HepG2 (cell line): ENCODE results near the gene CATSPERE. TPM values are rescaled to one million over a fixed set of nuclear protein-coding genes. Genes with fewer than 3 reads are reported as not detected.

ENCODE experiments used
- ATAC-seq: fragments of 200-7000 bp; cut with Tn5 transposase; 3 replicates; pipeline ENCODE4 v1.9.1; 2020; ENCODE audit warnings: mild to moderate bottlenecking, moderate library complexity
- BruUV-seq: library from RNA; stranded (reverse); fragments of 400-500 nt; replicated peaks from 2 replicates; lab custom pipeline; 2021; lab: Mats Ljungman, UMichigan
- CTCF ChIA-PET: fragments of 300-600 bp; formaldehyde crosslinking; extraction: SDS; loops from one replicate; lab custom pipeline; 2021; ENCODE audit warnings: low total read pairs, inconsistent platforms, low intra/inter-chr PET ratio; lab: Yijun Ruan, JAX
- POLR2A ChIA-PET: fragments of 350-600 bp; sonication (Branson Sonifier 250); formaldehyde crosslinking; loops from one replicate; lab custom pipeline; 2020; ENCODE audit warnings: antibody characterized with exemption, inconsistent platforms; lab: Yijun Ruan, JAX
- DNase-seq: peaks from one replicate; pipeline ENCODE4 v3.0.0-alpha.2; 2015; ENCODE audit warnings: low spot score
- FAIRE-seq: peaks from 3 replicates; lab custom pipeline; 2011; peaks lifted over from hg19 to GRCh38; lab: Jason Lieb, UNC
- H2AFZ ChIP-seq: one replicate; pipeline ENCODE4 v1.6.1; 2011; ENCODE audit warnings: low read length, inconsistent platforms
- H3K27ac ChIP-seq: fragments of 300-600 bp; 3 replicates; pipeline ENCODE4 v1.8.0; 2011; ENCODE audit warnings: mixed run types, mild to moderate bottlenecking, mixed read lengths, low read length, inconsistent platforms; ENCODE audit not compliant: insufficient read depth; ENCODE audit errors: extremely low read length
- H3K27me3 ChIP-seq, 2 experiments: fragments of 200-600 bp in 1 of 2; 2 replicates in 1 of 2; 3 replicates in 1 of 2; pipeline versions ENCODE4 v1.6.0 to v1.8.0; 2011; ENCODE audit warnings: low read length in 2 of 2, mild to moderate bottlenecking in 2 of 2, moderate library complexity in 2 of 2, inconsistent platforms in 1 of 2; ENCODE audit not compliant: insufficient read depth in 2 of 2, control insufficient read depth in 1 of 2
- H3K36me3 ChIP-seq, 2 experiments: fragments of 200-600 bp in 1 of 2; replicated peaks in 1 of 2; 2 replicates in 1 of 2; 3 replicates in 1 of 2; pipeline versions ENCODE4 v1.5.1 to v1.8.0; 2011; ENCODE audit warnings: low read length in 2 of 2, inconsistent platforms in 1 of 2; ENCODE audit not compliant: insufficient read depth in 2 of 2, control insufficient read depth in 1 of 2
- H3K4me1 ChIP-seq: 2 replicates; pipeline ENCODE4 v1.5.1; 2012; ENCODE audit warnings: low read length, inconsistent platforms; ENCODE audit not compliant: insufficient read depth
- H3K4me2 ChIP-seq: 2 replicates; pipeline ENCODE4 v1.6.0; 2011; ENCODE audit warnings: low read depth, low read length, inconsistent platforms
- H3K4me3 ChIP-seq, 3 experiments: fragments of 200-600 bp in 1 of 3; sonication (generic), shearing (Covaris generic) in 1 of 3; replicated peaks in 1 of 3; 2 replicates each; pipeline ENCODE4 v1.5.1; 2011 to 2016; ENCODE audit warnings: low read length in 3 of 3, inconsistent platforms in 2 of 3, low read depth in 2 of 3, mild to moderate bottlenecking in 2 of 3, control low read depth in 1 of 3, mixed read lengths in 1 of 3; ENCODE audit not compliant: insufficient read depth in 1 of 3
- H3K79me2 ChIP-seq: one replicate; pipeline ENCODE4 v1.6.1; 2011; ENCODE audit warnings: low read length, inconsistent platforms; ENCODE audit not compliant: insufficient read depth
- H3K9ac ChIP-seq: 2 replicates; pipeline ENCODE4 v1.6.0; 2011; ENCODE audit warnings: mild to moderate bottlenecking, low read depth, low read length, inconsistent platforms; ENCODE audit not compliant: insufficient read depth
- H3K9me3 ChIP-seq: 2 replicates; pipeline ENCODE4 v1.5.1; 2012; ENCODE audit warnings: mild to moderate bottlenecking, low read length
- H4K20me1 ChIP-seq: 2 replicates; pipeline ENCODE4 v1.6.0; 2011; ENCODE audit warnings: inconsistent platforms, mild to moderate bottlenecking, low read length, moderate library complexity; ENCODE audit not compliant: insufficient read depth
- CENPBD1 ChIP-seq: sonication (generic); formaldehyde crosslinking; IDR thresholded peaks from 2 replicates; pipeline ENCODE4 v1.8.0; 2022; ENCODE audit warnings: missing genetic modification reagents, low read depth, mild to moderate bottlenecking, borderline replicate concordance
- EED ChIP-seq: sonication (generic); formaldehyde crosslinking; IDR thresholded peaks from 2 replicates; pipeline ENCODE4 v1.5.0; 2020; ENCODE audit warnings: mild to moderate bottlenecking, missing genetic modification reagents
- ELK4 ChIP-seq: sonication (generic); formaldehyde crosslinking; IDR thresholded peaks from 2 replicates; pipeline ENCODE4 v1.9.0; 2021; ENCODE audit warnings: missing genetic modification reagents, borderline replicate concordance
- EZH2 ChIP-seq: conservative IDR thresholded peaks from 2 replicates; pipeline ENCODE4 v1.6.1; 2012; ENCODE audit warnings: mild to moderate bottlenecking, low read depth, low read length, moderate library complexity
- HNRNPL ChIP-seq: fragments of 200-400 bp; formaldehyde crosslinking; IDR thresholded peaks from 2 replicates; pipeline ENCODE4 v1.6.1; 2017; ENCODE audit warnings: mild to moderate bottlenecking, low read depth, low read length
- IKZF1 ChIP-seq: fragments of 450-650 bp; IDR thresholded peaks from 2 replicates; pipeline ENCODE4 v1.7.1; 2016
- KDM5B ChIP-seq: sonication (generic); formaldehyde crosslinking; IDR thresholded peaks from 2 replicates; pipeline ENCODE4 v1.4.0; 2020; ENCODE audit warnings: missing genetic modification reagents, mild to moderate bottlenecking, borderline replicate concordance
- MAX ChIP-seq: IDR thresholded peaks from 2 replicates; pipeline ENCODE4 v1.6.1; 2012; ENCODE audit warnings: inconsistent platforms
- MIXL1 ChIP-seq: IDR thresholded peaks from 2 replicates; pipeline ENCODE4 v1.6.1; 2016
- MYPOP ChIP-seq: sonication (generic); formaldehyde crosslinking; IDR thresholded peaks from 2 replicates; pipeline ENCODE4 v1.8.1; 2023; ENCODE audit warnings: mild to moderate bottlenecking, moderate library complexity, missing genetic modification reagents
- POGK ChIP-seq: sonication (generic); formaldehyde crosslinking; conservative IDR thresholded peaks from 2 replicates; pipeline ENCODE4 v1.8.0; 2022; ENCODE audit warnings: mild to moderate bottlenecking, moderate library complexity, missing genetic modification reagents
- SMARCE1 ChIP-seq: fragments of 450-650 bp; IDR thresholded peaks from 2 replicates; pipeline ENCODE4 v1.6.1; 2017; ENCODE audit warnings: borderline replicate concordance
- SMC3 ChIP-seq: IDR thresholded peaks from 2 replicates; pipeline ENCODE4 v1.6.1; 2011; ENCODE audit warnings: low read length, improper control_type of control experiment
- SNAPC5 ChIP-seq: sonication (generic); formaldehyde crosslinking; IDR thresholded peaks from 2 replicates; pipeline ENCODE4 v1.8.1; 2023; ENCODE audit warnings: mild to moderate bottlenecking, missing genetic modification reagents, borderline replicate concordance
- SRSF1 ChIP-seq: fragments of 200-400 bp; formaldehyde crosslinking; optimal IDR thresholded peaks from 2 replicates; pipeline ENCODE3; 2017; ENCODE audit warnings: mild to moderate bottlenecking, low read depth, low read length, moderate library complexity
- TBP ChIP-seq: sonication (generic); formaldehyde crosslinking; IDR thresholded peaks from 2 replicates; pipeline ENCODE4 v1.5.0; 2020; ENCODE audit warnings: missing genetic modification reagents
- ZC3H13 ChIP-seq: sonication (generic); formaldehyde crosslinking; IDR thresholded peaks from 2 replicates; pipeline ENCODE4 v1.8.1; 2023; ENCODE audit warnings: mild to moderate bottlenecking, missing genetic modification reagents, moderate library complexity
- ZNF12 ChIP-seq: sonication (generic); formaldehyde crosslinking; IDR thresholded peaks from 2 replicates; pipeline ENCODE4 v1.5.0; 2020; ENCODE audit warnings: missing genetic modification reagents
- ZNF343 ChIP-seq: sonication (generic); formaldehyde crosslinking; IDR thresholded peaks from 2 replicates; pipeline ENCODE4 v1.4.0; 2020; ENCODE audit warnings: mild to moderate bottlenecking, missing genetic modification reagents
- ZNF614 ChIP-seq: IDR thresholded peaks from 2 replicates; pipeline ENCODE4 v1.6.1; 2018; ENCODE audit warnings: missing biosample characterization, missing genetic modification reagents, inconsistent platforms, borderline replicate concordance
- ZNF816 ChIP-seq: sonication (generic); formaldehyde crosslinking; IDR thresholded peaks from 2 replicates; pipeline ENCODE4 v1.8.0; 2022; ENCODE audit warnings: missing genetic modification reagents, mild to moderate bottlenecking, borderline replicate concordance
- WGBS: methylation state at CpG from one replicate; pipeline ENCODE4 v1.1.6; 2017; ENCODE audit warnings: low lambda C conversion rate; 5-methylcytosine and 5-hydroxymethylcytosine counted together
- in situ Hi-C: cut with HindIII; loops from 2 replicates; pipeline ENCODE4 v1.10.0; 2017; ENCODE audit warnings: low pct_unique_long_range_greater_than_20kb; ENCODE audit not compliant: extremely low pct_ligation_motif_present
- intact Hi-C: fragments of 100-400 bp; cut with micrococcal nuclease; formaldehyde crosslinking; loops from one replicate; pipeline ENCODE4 v1.10.0; 2022; ENCODE audit not compliant: unreplicated experiment
- polyA plus RNA-seq, 8 experiments: library from polyadenylated mRNA; depleted of rRNA in 3 of 8; stranded (reverse) in 7 of 8; unstranded in 1 of 8; fragments of >200 nt; fragmentation: Illumina TruSeq in 4 of 8; extraction: Trizol in 4 of 8; gene quantifications; 2 replicates each; pipeline versions ENCODE4 v1.2.1 to v1.2.3, GENCODE V29; 2011 to 2016; ENCODE audit warnings: low read depth in 4 of 8, missing spikeins in 1 of 8, mixed read lengths in 1 of 8; ENCODE audit not compliant: insufficient read depth in 1 of 8
- total RNA-seq, 5 experiments: library from RNA; depleted of rRNA; stranded (reverse); fragments of >200 nt; fragmentation: Illumina TruSeq; extraction: Trizol; gene quantifications; 2 replicates each; pipeline ENCODE4 v1.2.3, GENCODE V29; 2016; ENCODE audit warnings: low read depth in 1 of 5

The CATSPERE gene
- total and polyA plus RNA-seq, 2 of the 13 experiments (the other 11 are each of a cell fraction or from before 2014, with no cell fraction given), result 0.34 to 0.51 TPM

- TF ChIP-seq ZNF12 (CRISPR knock-in tag) (no peak), EZH2 (no peak), SRSF1 (no peak), MAX (no peak), ZNF816 (CRISPR knock-in tag) (no peak), SMC3 (no peak), EED (CRISPR knock-in tag) (no peak), ZNF614 (CRISPR knock-in tag) (no peak), ZC3H13 (CRISPR knock-in tag) (no peak), SNAPC5 (CRISPR knock-in tag) (no peak), KDM5B (CRISPR knock-in tag) (no peak)
These were observed 6.7 kb upstream of the CATSPERE start (continued) for GRCh38 chr1:244454412-244454811.

GRCh38 chr1:244456586-244456985 is 4.5 kb upstream of the CATSPERE start:
- Histone ChIP-seq H3K4me1 (peaks cover 8% of the 10 kb centered on the region), H3K27ac (no peak overlapping the region), H3K36me3 (no peaks in the 10 kb centered on the region), H3K79me2 (no peaks in the 10 kb centered on the region), H3K4me3 (no peak overlapping the region), H4K20me1 (no peaks in the 10 kb centered on the region), H3K27me3 (no peaks in the 10 kb centered on the region; a peak in 1 of 5 replicates), H2AFZ (no peak overlapping the region), H3K4me2 (no peak overlapping the region), H3K9me3 (no peaks in the 10 kb centered on the region; the same call in 1 of the 2 replicates), H3K9ac (no peak overlapping the region)
- BruUV-seq, result no TSS peak
- CTCF ChIA-PET, result no interaction called here
- DNase-seq (no peak), FAIRE-seq (no peak), ATAC-seq (no peak)
- in situ Hi-C loops, result loop anchor here (10.0 kb wide), 1 partner anchor 198 kb away; the partner anchor contains the start of gene DESI2
- intact Hi-C loops, result loop anchor here (10.0 kb wide), 3 partner anchors 132 to 402 kb away; partner anchors contain the start of genes COX20 and ZBTB18
- 79% methylated on average over 1 of the region's 1 CpG for WGBS
- POLR2A ChIA-PET, result no interaction called here
- TF ChIP-seq MIXL1 (no peak), TBP (CRISPR knock-in tag) (no peak), POGK (CRISPR knock-in tag) (no peak), ELK4 (no peak), ZNF343 (CRISPR knock-in tag) (no peak), ZNF816 (CRISPR knock-in tag) (no peak), SMARCE1 (no peak), IKZF1 (no peak), ZNF12 (CRISPR knock-in tag) (no peak), CENPBD1 (CRISPR knock-in tag) (no peak), MYPOP (CRISPR knock-in tag) (no peak), HNRNPL (no peak)
